Pulmonary artery endothelial cell (primary cell): ENCODE data around the gene TNNI3K. TPM values are rescaled to one million over a fixed set of nuclear protein-coding genes. Genes with fewer than 3 reads are reported as not detected.

Experiments used
- DNase-seq: peaks from one replicate; pipeline ENCODE4 v3.0.0-alpha.2; 2011; ENCODE audit warnings: low read depth, low spot score
- total RNA-seq: library from RNA; depleted of rRNA; stranded (reverse); fragments of >200 nt; gene quantifications from 2 replicates; pipeline ENCODE4 v1.2.3, GENCODE V29; 2014

The TNNI3K gene
- total RNA-seq, 1 donor from 2014 or later: 0.20 TPM

GRCh38 chr1:74434321-74434720, 199.1 kb downstream of the TNNI3K start:
- no peak for DNase-seq

- DNase-seq: no peak
Observed at GRCh38 chr1:74436078-74436477, 200.9 kb downstream of the TNNI3K start.

GRCh38 chr1:74437035-74437434, 201.8 kb downstream of the TNNI3K start:
- DNase-seq: no peak

- DNase-seq: no peak
Observed at GRCh38 chr1:74452035-74452434, 216.8 kb downstream of the TNNI3K start.

- DNase-seq: no peak
Observed at GRCh38 chr1:74453277-74453676, 218.1 kb downstream of the TNNI3K start.

GRCh38 chr1:74455390-74455789, 220.2 kb downstream of the TNNI3K start:
- no peak for DNase-seq

GRCh38 chr1:74457253-74457652, 222.1 kb downstream of the TNNI3K start:
- no peak for DNase-seq

GRCh38 chr1:74463333-74463988, 228.3 kb downstream of the TNNI3K start:
- no peak for DNase-seq

GRCh38 chr1:74464037-74464436, 228.8 kb downstream of the TNNI3K start:
- no peak for DNase-seq

GRCh38 chr1:74465193-74465681, 230.1 kb downstream of the TNNI3K start:
- no peak for DNase-seq

- no peak for DNase-seq
Observed at GRCh38 chr1:74467786-74468377, 232.7 kb downstream of the TNNI3K start.

- no peak for DNase-seq
Observed at GRCh38 chr1:74468982-74469603, 233.9 kb downstream of the TNNI3K start.

- no peak for DNase-seq
Observed at GRCh38 chr1:74470251-74470650, 235.1 kb downstream of the TNNI3K start.

- DNase-seq: no peak
Observed at GRCh38 chr1:74470936-74471335, 235.7 kb downstream of the TNNI3K start.

- DNase-seq: no peak
Observed at GRCh38 chr1:74471470-74471869, 236.3 kb downstream of the TNNI3K start.

- DNase-seq: no peak
Observed at GRCh38 chr1:74474585-74474984, 239.4 kb downstream of the TNNI3K start.

- DNase-seq: no peak
Observed at GRCh38 chr1:74478979-74479378, 243.8 kb downstream of the TNNI3K start.

GRCh38 chr1:74480068-74480467, 244.9 kb downstream of the TNNI3K start:
- DNase-seq: no peak

GRCh38 chr1:74481607-74482006, 246.4 kb downstream of the TNNI3K start:
- DNase-seq: no peak

- no peak for DNase-seq
Observed at GRCh38 chr1:74485622-74486021, 250.4 kb downstream of the TNNI3K start.

- DNase-seq: no peak
Observed at GRCh38 chr1:74486036-74486435, 250.8 kb downstream of the TNNI3K start.

- DNase-seq: no peak
Observed at GRCh38 chr1:74496669-74497068, 261.5 kb downstream of the TNNI3K start.

- no peak for DNase-seq
Observed at GRCh38 chr1:74498901-74499300, 263.7 kb downstream of the TNNI3K start.
